Measurements from ENCODE around the gene CLEC4E.
A peak's percentile ranks its signal among the peaks of the same experiment; 100 is the strongest.
"Not testable (repeated sequence)": the region's sequence is repeated elsewhere in the genome, so short reads cannot be mapped to it uniquely, and the experiment has no call there.

CLEC4E gene, protein sequence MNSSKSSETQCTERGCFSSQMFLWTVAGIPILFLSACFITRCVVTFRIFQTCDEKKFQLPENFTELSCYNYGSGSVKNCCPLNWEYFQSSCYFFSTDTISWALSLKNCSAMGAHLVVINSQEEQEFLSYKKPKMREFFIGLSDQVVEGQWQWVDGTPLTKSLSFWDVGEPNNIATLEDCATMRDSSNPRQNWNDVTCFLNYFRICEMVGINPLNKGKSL

GRCh38 chr12:8540831-8541230, at the start of gene CLEC4E:
CLEC4E (minus strand) TSS chr12:8540905; CDS start chr12:8540797, 108 bp downstream.
- Mint-ChIP-seq H3K4me1 (peaks cover 12% of the 10 kb centered on the region), H3K27me3 (peaks cover 42% of the 10 kb centered on the region)
- not testable (repeated sequence) for H3K9me3 Mint-ChIP-seq, H3K27ac Mint-ChIP-seq, ATAC-seq, H3K4me3 Mint-ChIP-seq, H3K36me3 Mint-ChIP-seq

DNA sequence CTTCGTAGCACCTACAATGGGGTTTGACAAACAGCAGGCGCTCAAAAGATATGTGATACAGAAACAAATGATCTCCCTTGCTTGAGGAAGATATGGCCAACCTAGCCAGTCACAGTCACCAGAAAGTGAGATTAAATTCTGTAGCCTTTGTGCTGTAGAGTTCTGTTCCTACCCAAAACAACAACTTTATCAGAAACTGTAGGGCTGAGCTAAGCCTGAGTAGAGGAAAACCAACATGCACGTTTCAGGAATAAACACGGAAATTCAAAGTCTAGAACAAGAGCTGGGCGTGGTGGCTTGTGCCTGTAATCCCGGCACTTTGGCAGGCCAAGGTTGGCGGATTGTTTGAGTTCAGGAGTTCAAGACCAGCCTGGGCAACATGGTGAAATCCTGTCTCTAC, 49.0 kb upstream of the CLEC4E start:
- Mint-ChIP-seq H3K27ac (no peak overlapping the region), H3K36me3 (no peaks in the 10 kb centered on the region), H3K27me3 (no peaks in the 10 kb centered on the region), H3K9me3 (peaks cover 2% of the 10 kb centered on the region), H3K4me3 (no peak overlapping the region), H3K4me1 (peaks cover 13% of the 10 kb centered on the region)
- no peak for ATAC-seq

- not testable (repeated sequence) for H3K4me3 Mint-ChIP-seq, ATAC-seq, H3K36me3 Mint-ChIP-seq, H3K27ac Mint-ChIP-seq, H3K9me3 Mint-ChIP-seq, H3K27me3 Mint-ChIP-seq
- H3K4me1 Mint-ChIP-seq = peaks cover 12% of the 10 kb centered on the region
Observed at GRCh38 chr12:8584478-8584877, 43.8 kb upstream of the CLEC4E start.

GRCh38 chr12:8584004-8584403, 43.3 kb upstream of the CLEC4E start:
- H3K27me3 Mint-ChIP-seq = peaks cover 7% of the 10 kb centered on the region
- no peaks in the 10 kb centered on the region for H3K9me3 Mint-ChIP-seq

GRCh38 chr12:8581098-8581784, 40.5 kb upstream of the CLEC4E start:
- no peak overlapping the region for H3K27ac Mint-ChIP-seq
- no peaks in the 10 kb centered on the region for H3K9me3 Mint-ChIP-seq
- H3K36me3 Mint-ChIP-seq = no peaks in the 10 kb centered on the region
- no peak overlapping the region for H3K4me3 Mint-ChIP-seq
- no peak for ATAC-seq
- peaks cover 27% of the 10 kb centered on the region for H3K4me1 Mint-ChIP-seq
- H3K27me3 Mint-ChIP-seq = peaks cover 17% of the 10 kb centered on the region

More at GRCh38 chr12:8584004-8584403, 43.3 kb upstream of the CLEC4E start:
- ATAC-seq = no peak
- peaks cover 17% of the 10 kb centered on the region for H3K4me1 Mint-ChIP-seq
- no peak overlapping the region for H3K27ac Mint-ChIP-seq
- H3K36me3 Mint-ChIP-seq = no peaks in the 10 kb centered on the region
- no peak overlapping the region for H3K4me3 Mint-ChIP-seq

- no peak for ATAC-seq
- H3K4me3 Mint-ChIP-seq = no peak overlapping the region
- no peaks in the 10 kb centered on the region for H3K36me3 Mint-ChIP-seq
- H3K27me3 Mint-ChIP-seq = peaks cover 43% of the 10 kb centered on the region
- no peaks in the 10 kb centered on the region for H3K9me3 Mint-ChIP-seq
- no peak overlapping the region for H3K27ac Mint-ChIP-seq
- peaks cover 21% of the 10 kb centered on the region for H3K4me1 Mint-ChIP-seq
Observed at GRCh38 chr12:8577879-8578278, 37.2 kb upstream of the CLEC4E start.

- no peak for ATAC-seq
- Mint-ChIP-seq H3K27me3 (peaks cover 35% of the 10 kb centered on the region), H3K36me3 (no peaks in the 10 kb centered on the region), H3K27ac (no peak overlapping the region), H3K4me3 (no peak overlapping the region), H3K9me3 (no peaks in the 10 kb centered on the region), H3K4me1 (no peaks in the 10 kb centered on the region)
Observed at GRCh38 chr12:8572507-8572906, 31.8 kb upstream of the CLEC4E start.

- Mint-ChIP-seq H3K27me3 (no peaks in the 10 kb centered on the region), H3K9me3 (peaks cover 9% of the 10 kb centered on the region), H3K36me3 (no peaks in the 10 kb centered on the region), H3K27ac (no peak overlapping the region), H3K4me1 (no peaks in the 10 kb centered on the region), H3K4me3 (no peak overlapping the region)
- ATAC-seq = no peak
Observed at GRCh38 chr12:8566525-8566924, 25.8 kb upstream of the CLEC4E start.

- not testable (repeated sequence) for H3K27ac Mint-ChIP-seq, H3K4me3 Mint-ChIP-seq, H3K36me3 Mint-ChIP-seq, H3K27me3 Mint-ChIP-seq, ATAC-seq, H3K4me1 Mint-ChIP-seq, H3K9me3 Mint-ChIP-seq
Observed at GRCh38 chr12:8566052-8566451, 25.3 kb upstream of the CLEC4E start.

DNA sequence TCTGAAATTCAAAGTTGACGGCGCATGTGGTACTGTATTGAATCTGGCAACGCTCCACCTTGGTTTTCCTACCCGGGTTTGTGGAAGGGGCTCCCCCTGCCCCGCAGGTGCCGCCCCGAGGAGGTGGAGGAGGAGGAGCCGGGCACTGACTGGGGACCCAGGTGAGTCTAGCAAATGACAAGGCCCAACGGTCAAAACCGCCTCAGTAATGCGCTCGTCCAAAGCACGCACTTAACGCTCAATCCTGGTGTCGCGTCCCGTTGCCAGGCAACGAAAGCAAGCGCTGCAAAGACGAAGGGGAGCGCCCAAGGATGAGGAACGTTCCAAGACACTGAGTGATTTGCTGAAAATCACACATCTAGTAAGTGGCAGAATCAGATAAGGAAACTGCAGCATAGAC, 24.0 kb upstream of the CLEC4E start:
- ATAC-seq = no peak
- no peak overlapping the region for H3K4me3 Mint-ChIP-seq
- H3K36me3 Mint-ChIP-seq = no peaks in the 10 kb centered on the region
- H3K4me1 Mint-ChIP-seq = no peaks in the 10 kb centered on the region
- H3K27ac Mint-ChIP-seq = no peak overlapping the region
- H3K27me3 Mint-ChIP-seq = no peaks in the 10 kb centered on the region
- peaks cover 9% of the 10 kb centered on the region for H3K9me3 Mint-ChIP-seq

DNA sequence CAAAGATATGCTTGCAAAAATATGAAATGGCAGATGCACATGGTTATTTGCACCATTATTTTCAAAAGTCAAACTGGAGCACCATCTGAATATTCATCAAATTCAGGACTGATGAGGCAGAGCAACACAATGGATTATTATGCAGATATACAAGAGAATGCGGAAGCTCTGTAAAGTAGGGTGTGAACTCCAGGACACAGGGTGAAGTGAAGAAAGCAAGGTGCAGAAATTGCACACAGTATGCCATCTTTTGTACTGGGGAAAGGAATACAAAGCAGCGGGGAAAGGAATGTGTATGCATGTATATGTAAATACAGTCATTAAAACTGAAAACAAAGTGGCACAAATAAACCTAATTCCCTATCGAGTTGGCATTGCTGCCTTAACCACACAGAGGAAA, 22.7 kb upstream of the CLEC4E start:
- Mint-ChIP-seq H3K4me3 (no peak overlapping the region), H3K36me3 (no peaks in the 10 kb centered on the region), H3K9me3 (peaks cover 9% of the 10 kb centered on the region), H3K4me1 (no peaks in the 10 kb centered on the region), H3K27me3 (no peaks in the 10 kb centered on the region), H3K27ac (no peak overlapping the region)
- ATAC-seq = no peak

DNA sequence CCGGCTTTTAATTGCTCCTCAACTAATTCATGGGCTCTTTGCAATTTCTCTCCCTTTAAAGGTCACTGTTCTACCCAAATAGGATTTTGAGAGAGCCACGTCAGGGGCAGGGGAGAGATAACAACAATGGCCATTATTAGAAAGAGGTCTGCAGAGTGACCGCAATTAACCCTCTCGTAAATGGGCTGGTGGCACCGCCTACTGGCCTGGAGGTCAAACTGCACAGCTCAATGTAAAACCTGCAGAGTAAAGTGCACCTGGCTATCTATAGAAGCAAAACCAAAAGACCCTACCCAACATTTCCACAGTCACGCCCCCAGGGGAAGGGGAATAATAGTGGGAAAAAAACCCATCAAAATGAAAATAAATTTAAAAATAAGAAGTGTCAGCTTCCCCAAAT, 21.6 kb upstream of the CLEC4E start:
- ATAC-seq = no peak
- Mint-ChIP-seq H3K9me3 (peaks cover 9% of the 10 kb centered on the region), H3K27ac (no peak overlapping the region), H3K36me3 (no peaks in the 10 kb centered on the region), H3K4me1 (no peaks in the 10 kb centered on the region), H3K4me3 (no peak overlapping the region), H3K27me3 (no peaks in the 10 kb centered on the region)

DNA sequence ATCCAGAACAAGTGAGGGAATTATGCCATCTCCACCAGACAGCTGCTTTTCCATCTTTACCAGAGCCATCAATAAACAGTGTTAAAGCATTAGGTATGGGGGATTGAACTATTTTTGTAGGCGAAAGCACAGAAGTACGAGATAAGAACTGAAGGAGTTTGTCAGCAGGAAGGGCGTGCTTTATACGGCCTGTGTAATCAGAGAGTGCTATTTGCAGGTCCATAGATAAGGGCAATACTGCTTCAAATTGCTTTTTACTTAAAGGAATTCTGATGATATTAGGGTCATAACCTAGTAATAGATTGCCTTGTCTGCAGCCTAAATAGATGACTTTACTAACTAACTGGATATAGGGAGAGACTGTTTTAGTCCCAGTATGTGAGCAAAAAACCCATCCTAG, 20.3 kb upstream of the CLEC4E start:
- H3K9me3 Mint-ChIP-seq = peaks cover 9% of the 10 kb centered on the region
- ATAC-seq = no peak
- H3K36me3 Mint-ChIP-seq = no peaks in the 10 kb centered on the region
- H3K4me1 Mint-ChIP-seq = no peaks in the 10 kb centered on the region
- no peak overlapping the region for H3K4me3 Mint-ChIP-seq
- no peak overlapping the region for H3K27ac Mint-ChIP-seq
- H3K27me3 Mint-ChIP-seq = no peaks in the 10 kb centered on the region

GRCh38 chr12:8559676-8560075, 19.0 kb upstream of the CLEC4E start:
- H3K27ac Mint-ChIP-seq = no peak overlapping the region

DNA sequence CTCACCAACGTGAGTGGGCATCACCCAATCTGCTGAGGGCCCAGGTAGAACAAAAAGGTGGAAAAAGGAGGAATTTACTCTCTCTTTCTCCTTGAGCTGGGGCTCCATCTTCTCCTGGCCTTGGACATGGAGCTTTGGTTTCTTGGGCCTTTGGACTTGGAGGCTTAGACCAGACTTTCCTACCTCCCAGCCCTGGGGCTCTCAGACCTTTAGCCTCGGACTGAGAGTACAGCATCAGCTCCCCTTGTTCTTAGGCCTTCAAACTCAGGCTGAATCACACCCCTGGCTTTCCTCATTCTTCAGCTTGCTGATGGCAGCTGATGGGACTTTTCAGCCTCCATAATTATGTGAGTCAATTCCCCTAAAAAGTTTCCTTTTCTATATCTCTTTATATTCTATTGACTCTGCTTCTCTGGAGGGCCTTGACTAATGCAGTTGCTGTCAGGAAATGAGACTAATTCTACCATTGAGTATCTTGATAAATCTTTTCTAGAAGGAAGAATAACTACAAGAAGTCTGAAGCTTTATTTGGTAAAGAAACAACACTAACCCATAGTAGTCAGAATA, 15.9 kb upstream of the CLEC4E start:
- H3K4me3 Mint-ChIP-seq = no peak overlapping the region
- peak; percentile 20 for ATAC-seq

More at GRCh38 chr12:8559676-8560075, 19.0 kb upstream of the CLEC4E start:
- no peak for ATAC-seq
- Mint-ChIP-seq H3K4me3 (no peak overlapping the region), H3K4me1 (no peaks in the 10 kb centered on the region), H3K36me3 (no peaks in the 10 kb centered on the region), H3K9me3 (peaks cover 9% of the 10 kb centered on the region), H3K27me3 (no peaks in the 10 kb centered on the region)

More for the DNA sequence above, 15.9 kb upstream of the CLEC4E start:
- no peaks in the 10 kb centered on the region for H3K27me3 Mint-ChIP-seq
- no peak overlapping the region for H3K27ac Mint-ChIP-seq
- H3K4me1 Mint-ChIP-seq = no peaks in the 10 kb centered on the region
- no peaks in the 10 kb centered on the region for H3K36me3 Mint-ChIP-seq
- H3K9me3 Mint-ChIP-seq = no peaks in the 10 kb centered on the region
